Esophagus muscularis mucosa (tissue), 4 donors: ENCODE data around the gene MRM1. TPM values are rescaled to one million over a fixed set of nuclear protein-coding genes. Genes with fewer than 3 reads are reported as not detected.

Experiments
- DNase-seq: peaks from one replicate; pipeline ENCODE4 v3.0.0-alpha.2; 2017; ENCODE audit errors: extremely low spot score
- H3K27ac ChIP-seq, 4 donors: fragments of 200-600 bp; sonication (generic); replicated peaks in 1 of 4; 1 replicate in 3 of 4; 2 replicates in 1 of 4; pipeline ENCODE4 v1.5.1; 2016 to 2019; ENCODE audit warnings: mild to moderate bottlenecking in 1 of 4
- H3K27me3 ChIP-seq, 4 donors: fragments of 200-600 bp; sonication (generic); one replicate each; pipeline versions ENCODE4 v1.5.1 to v1.6.0; 2016 to 2019
- H3K36me3 ChIP-seq, 4 donors: fragments of 200-600 bp; sonication (generic); one replicate each; pipeline ENCODE4 v1.5.1; 2016 to 2019
- H3K4me1 ChIP-seq, 4 donors: fragments of 200-600 bp; sonication (generic); one replicate each; pipeline ENCODE4 v1.5.1; 2016 to 2019
- H3K4me3 ChIP-seq, 4 donors: fragments of 200-600 bp; sonication (generic); 1 replicate in 2 of 4; 2 replicates in 2 of 4; pipeline ENCODE4 v1.5.1; 2016 to 2019; ENCODE audit warnings: mild to moderate bottlenecking in 4 of 4, moderate library complexity in 1 of 4
- H3K9me3 ChIP-seq, 4 donors: fragments of 200-600 bp; sonication (generic); 1 replicate in 3 of 4; 2 replicates in 1 of 4; pipeline ENCODE4 v1.5.1; 2016 to 2019
- EP300 ChIP-seq: sonication (generic); formaldehyde crosslinking; IDR thresholded peaks from one replicate; pipeline ENCODE4 v1.6.1; 2017; ENCODE audit warnings: antibody characterized with exemption
- POLR2A ChIP-seq: fragments of 450-650 bp; IDR thresholded peaks from one replicate; pipeline ENCODE4 v1.6.1; 2017; ENCODE audit warnings: antibody characterized with exemption, moderate library complexity, mild to moderate bottlenecking, low read depth
- POLR2AphosphoS5 ChIP-seq, 2 donors: sonication (generic); formaldehyde crosslinking; IDR thresholded peaks; one replicate each; pipeline ENCODE4 v1.6.1; 2017; ENCODE audit warnings: antibody characterized with exemption in 2 of 2
- WGBS: methylation state at CpG from one replicate; pipeline ENCODE4 v1.1.5; 2018; 5-methylcytosine and 5-hydroxymethylcytosine counted together
- intact Hi-C: fragments of 100-400 bp; cut with DNase I; formaldehyde crosslinking; loops from one replicate; pipeline ENCODE4 v1.15.1; 2023
- total RNA-seq, 4 donors: library from RNA; depleted of rRNA; stranded (reverse); fragments of >200 nt; gene quantifications; one replicate each; pipeline versions ENCODE4 v1.1.0 to v1.2.1, GENCODE V29; 2016
- TF ChIP-seq, protein P1 (sequence below), 3 experiments: fragments of 200-600 bp in 2 of 3; fragments of 450-650 bp in 1 of 3; sonication (generic) in 2 of 3; IDR thresholded peaks; one replicate each; pipeline ENCODE4 v1.5.1; 2017 to 2019; ENCODE audit warnings: antibody characterized with exemption in 3 of 3, mild to moderate bottlenecking in 2 of 3, moderate library complexity in 1 of 3

The MRM1 gene
- total RNA-seq, 4 donors from 2014 or later, result 6.2 to 10.8 (median 8.5) TPM

DNA sequence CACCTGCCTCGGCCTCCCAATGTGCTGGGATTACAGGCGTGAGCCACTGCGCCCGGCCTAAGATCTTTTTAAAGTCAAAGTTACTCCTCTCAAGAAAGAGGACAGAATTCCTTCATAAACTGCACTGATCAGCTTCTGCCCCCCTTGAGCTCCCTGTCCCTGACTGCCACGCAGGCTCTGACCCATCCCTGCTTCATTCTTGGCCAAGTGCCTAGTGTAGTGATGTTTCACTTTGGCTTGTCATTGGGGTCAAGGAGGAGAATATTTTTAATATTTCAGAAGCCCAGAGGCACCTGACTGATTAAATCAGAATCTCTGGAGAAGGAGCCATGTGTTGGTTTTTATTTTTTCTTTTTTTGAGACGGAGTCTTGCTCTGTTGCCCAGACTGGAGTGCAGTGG, 9.1 kb downstream of the MRM1 start:
- H3K27me3 ChIP-seq, result peaks cover 0 to 23% (median 0%) of the 10 kb centered on the region in 4 donors
- H3K9me3 ChIP-seq, result no peaks in the 10 kb centered on the region
- peaks cover 2 to 11% (median 8%) of the 10 kb centered on the region in 4 donors for H3K4me1 ChIP-seq
- peaks cover 0 to 8% (median 0%) of the 10 kb centered on the region in 4 donors for H3K36me3 ChIP-seq
- intact Hi-C loops, result no loop called here
- H3K4me3 ChIP-seq, result no peak overlapping the region
- DNase-seq, result no peak
- TF ChIP-seq POLR2A (no peak), EP300 (no peak), POLR2AphosphoS5 (IDR thresholded peaks at IDR 0.05) (no peak)
- TF ChIP-seq, protein P1, sequence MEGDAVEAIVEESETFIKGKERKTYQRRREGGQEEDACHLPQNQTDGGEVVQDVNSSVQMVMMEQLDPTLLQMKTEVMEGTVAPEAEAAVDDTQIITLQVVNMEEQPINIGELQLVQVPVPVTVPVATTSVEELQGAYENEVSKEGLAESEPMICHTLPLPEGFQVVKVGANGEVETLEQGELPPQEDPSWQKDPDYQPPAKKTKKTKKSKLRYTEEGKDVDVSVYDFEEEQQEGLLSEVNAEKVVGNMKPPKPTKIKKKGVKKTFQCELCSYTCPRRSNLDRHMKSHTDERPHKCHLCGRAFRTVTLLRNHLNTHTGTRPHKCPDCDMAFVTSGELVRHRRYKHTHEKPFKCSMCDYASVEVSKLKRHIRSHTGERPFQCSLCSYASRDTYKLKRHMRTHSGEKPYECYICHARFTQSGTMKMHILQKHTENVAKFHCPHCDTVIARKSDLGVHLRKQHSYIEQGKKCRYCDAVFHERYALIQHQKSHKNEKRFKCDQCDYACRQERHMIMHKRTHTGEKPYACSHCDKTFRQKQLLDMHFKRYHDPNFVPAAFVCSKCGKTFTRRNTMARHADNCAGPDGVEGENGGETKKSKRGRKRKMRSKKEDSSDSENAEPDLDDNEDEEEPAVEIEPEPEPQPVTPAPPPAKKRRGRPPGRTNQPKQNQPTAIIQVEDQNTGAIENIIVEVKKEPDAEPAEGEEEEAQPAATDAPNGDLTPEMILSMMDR (IDR thresholded peaks at IDR 0.05), result no peak
- no peak overlapping the region for H3K27ac ChIP-seq
- 63% methylated on average over 6 of the region's 6 CpGs for WGBS

DNA sequence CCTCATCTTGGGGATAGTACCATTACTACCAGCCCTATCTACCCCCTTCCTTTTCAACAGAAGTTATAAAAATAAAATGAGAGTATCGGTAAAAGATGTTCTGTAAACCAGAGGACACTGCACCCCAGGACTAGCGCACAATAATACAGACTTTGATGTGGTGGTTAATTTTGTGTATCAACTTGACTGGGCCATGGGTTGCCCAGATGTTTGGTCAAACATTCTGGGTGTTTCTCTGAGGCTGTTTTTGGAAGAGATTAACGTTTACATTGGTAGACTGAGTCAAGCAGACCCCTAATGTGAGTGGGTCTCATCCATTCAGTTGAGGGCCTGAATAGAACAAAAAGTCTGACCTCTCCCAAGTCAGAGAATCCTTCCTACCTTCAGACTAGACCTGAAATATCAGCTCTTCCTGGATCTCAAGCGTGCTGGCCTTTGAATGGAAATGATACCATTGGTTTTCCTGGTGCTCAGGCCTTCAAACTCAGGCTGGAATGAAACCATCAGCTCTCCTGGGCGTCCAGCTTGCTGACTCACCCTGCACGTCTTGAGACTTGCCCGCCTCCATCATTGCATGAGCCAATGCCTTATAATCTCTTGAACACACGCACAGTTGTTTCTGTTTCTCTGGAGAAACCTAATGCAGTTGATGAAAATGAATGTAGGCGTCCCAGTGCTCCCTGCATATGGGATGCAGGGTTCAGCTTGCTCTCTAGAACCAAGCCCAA, 10.1 kb downstream of the MRM1 start:
- TF ChIP-seq POLR2A (no peak), POLR2AphosphoS5 (IDR thresholded peaks at IDR 0.05) (no peak), EP300 (no peak)
- TF ChIP-seq, protein P1 (IDR thresholded peaks at IDR 0.05), result no peak
- Histone ChIP-seq H3K9me3 (no peaks in the 10 kb centered on the region), H3K27me3 (peaks cover 0 to 33% (median 0%) of the 10 kb centered on the region in 4 donors), H3K4me3 (no peak overlapping the region), H3K4me1 (peaks cover 2 to 11% (median 8%) of the 10 kb centered on the region in 4 donors), H3K36me3 (peaks cover 0 to 8% (median 0%) of the 10 kb centered on the region in 4 donors), H3K27ac (no peak overlapping the region)
- DNase-seq, result no peak
- WGBS, result 79% methylated on average over 9 of the region's 9 CpGs
- intact Hi-C loops, result no loop called here

DNA sequence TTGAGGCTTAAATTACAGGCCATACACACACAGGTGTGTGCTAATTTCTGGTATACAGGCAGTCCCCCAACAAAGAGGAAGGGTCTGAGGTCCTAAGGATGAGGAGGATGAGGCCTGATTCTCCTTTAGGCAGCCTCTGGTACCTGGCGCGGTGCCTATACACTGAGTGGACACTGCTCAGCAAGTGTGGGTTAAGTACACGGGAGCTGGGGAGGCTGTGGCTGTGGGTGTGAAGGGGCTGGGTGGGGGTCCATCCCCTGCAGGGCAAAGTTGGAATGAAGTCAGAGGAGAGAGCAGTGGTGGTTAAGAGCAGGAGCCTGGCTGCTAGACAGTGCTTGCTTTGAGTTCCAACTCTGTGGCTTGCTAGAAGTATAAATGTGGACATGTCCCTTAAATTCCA, 10.9 kb downstream of the MRM1 start:
- 78% methylated on average over 3 of the region's 3 CpGs for WGBS
- no peak overlapping the region for H3K4me3 ChIP-seq
- DNase-seq, result no peak
- peaks cover 2 to 11% (median 8%) of the 10 kb centered on the region in 4 donors for H3K4me1 ChIP-seq
- H3K9me3 ChIP-seq, result no peaks in the 10 kb centered on the region
- no peak for TF ChIP-seq POLR2A
- no peak for TF ChIP-seq POLR2AphosphoS5 (IDR thresholded peaks at IDR 0.05)
- TF ChIP-seq, protein P1 (IDR thresholded peaks at IDR 0.05), result no peak
- TF ChIP-seq EP300, result no peak
- H3K27ac ChIP-seq, result no peak overlapping the region
- intact Hi-C loops, result no loop called here
- H3K36me3 ChIP-seq, result peaks cover 0 to 8% (median 0%) of the 10 kb centered on the region in 4 donors
- peaks cover 0 to 41% (median 0%) of the 10 kb centered on the region in 4 donors for H3K27me3 ChIP-seq

DNA sequence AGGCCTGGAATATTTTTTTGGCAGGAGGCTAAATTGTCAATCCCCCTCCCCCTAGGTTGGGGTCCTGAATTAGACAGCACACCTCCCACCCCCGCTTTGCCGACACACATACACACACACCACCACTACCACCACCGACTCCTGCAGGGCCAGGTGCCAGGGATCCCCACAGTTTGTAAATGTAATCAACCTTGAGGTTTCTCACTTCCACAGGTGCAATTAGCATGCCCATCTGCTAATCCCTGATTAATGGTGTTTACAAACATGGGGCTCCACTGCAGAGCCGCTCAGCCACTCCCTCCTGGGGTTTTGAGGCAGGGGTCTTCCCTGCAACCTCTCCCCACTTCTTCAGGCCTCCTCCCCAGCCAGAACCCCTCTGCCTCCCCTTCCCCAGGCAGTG, 11.8 kb downstream of the MRM1 start:
- DNase-seq, result no peak
- no peak overlapping the region for H3K4me3 ChIP-seq
- H3K9me3 ChIP-seq, result no peaks in the 10 kb centered on the region
- TF ChIP-seq EP300, result no peak
- TF ChIP-seq POLR2A, result no peak
- TF ChIP-seq, protein P1 (IDR thresholded peaks at IDR 0.05), result no peak
- no peak for TF ChIP-seq POLR2AphosphoS5 (IDR thresholded peaks at IDR 0.05)
- H3K36me3 ChIP-seq, result peaks cover 0 to 1% (median 0%) of the 10 kb centered on the region in 4 donors
- peaks cover 0 to 50% (median 0%) of the 10 kb centered on the region in 4 donors for H3K27me3 ChIP-seq
- peaks cover 2 to 11% (median 8%) of the 10 kb centered on the region in 4 donors for H3K4me1 ChIP-seq
- intact Hi-C loops, result no loop called here
- no peak overlapping the region for H3K27ac ChIP-seq
- WGBS, result 50% methylated on average over 1 of the region's 4 CpGs
